ENCODE measurements around the gene CAP2.

Gene CAP2

DNA sequence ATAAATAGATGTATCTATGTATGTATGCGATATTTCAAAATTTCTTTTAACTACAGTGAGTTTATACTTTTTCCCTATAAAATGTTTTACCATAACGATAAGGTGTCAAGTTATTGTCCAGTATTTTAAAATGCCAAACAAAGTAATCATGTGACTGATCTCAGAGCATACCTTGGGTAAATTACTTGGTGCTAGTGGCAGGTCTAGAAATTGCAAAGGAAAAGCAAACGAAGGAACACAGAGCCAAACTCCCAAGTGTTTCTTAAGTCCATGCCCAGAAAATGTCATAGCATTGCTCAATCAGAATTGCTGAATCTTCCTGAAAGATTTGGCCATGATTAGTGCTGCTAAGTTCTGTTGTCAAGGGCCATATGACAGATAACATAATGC is 77.5 kb downstream of the CAP2 start:
- TF ChIP-seq GATA3 (IDR thresholded peaks at IDR 0.05; ENCODE audit: low read depth, low read length) (no peak; the same call in 1 of the 2 replicates), GATA2 (IDR thresholded peaks at IDR 0.05; ENCODE audit: low read depth, low read length) (no peak)

DNA sequence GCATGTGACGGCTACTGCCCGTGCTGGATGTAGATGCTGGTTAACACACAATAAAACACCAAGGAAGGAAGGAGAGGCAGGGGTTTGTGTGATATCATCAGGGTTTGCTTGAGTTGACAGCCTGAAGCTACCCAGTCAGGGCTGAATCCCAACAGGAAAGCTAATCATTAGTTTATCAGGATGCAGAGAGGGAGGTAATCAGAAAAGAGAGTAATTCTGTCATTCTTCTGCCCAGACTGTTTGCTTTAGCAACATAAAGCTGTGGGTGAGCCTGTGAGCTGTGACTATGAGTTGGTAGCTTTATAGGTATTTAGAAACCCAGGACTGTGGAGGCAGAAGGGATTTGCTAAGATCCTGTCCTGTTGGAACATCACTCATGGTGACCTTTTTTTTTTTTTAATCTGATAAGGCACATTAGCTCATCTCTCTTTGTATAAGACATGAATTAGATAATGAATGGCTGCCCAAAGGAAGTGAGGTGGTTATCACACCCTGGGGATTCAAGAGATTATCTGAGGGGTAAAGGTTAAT is 79.3 kb downstream of the CAP2 start:
- TF ChIP-seq GATA2 (IDR thresholded peaks at IDR 0.05; ENCODE audit: low read depth, low read length) (peak; percentile 77), GATA3 (IDR thresholded peaks at IDR 0.05; ENCODE audit: low read depth, low read length) (peak; percentile 44; the same call in 1 of the 2 replicates)

DNA sequence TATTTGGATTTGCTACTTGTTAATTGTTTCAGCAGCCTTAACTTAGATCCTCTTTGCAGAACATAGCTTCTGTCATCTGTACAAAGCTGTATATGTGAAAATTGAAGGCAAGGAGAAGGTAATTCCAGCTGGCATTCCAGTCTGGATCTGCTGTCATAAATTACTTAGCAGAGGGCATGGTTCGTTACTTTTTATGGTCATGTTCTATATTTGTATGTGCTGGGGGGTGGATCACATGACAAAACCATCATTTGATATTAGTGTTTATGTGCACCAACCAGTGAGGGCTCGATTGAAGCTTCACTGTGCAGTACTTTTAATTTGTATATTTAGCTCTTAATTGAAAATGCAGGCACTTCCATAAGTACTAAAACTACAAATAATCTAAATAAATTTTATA is 80.2 kb downstream of the CAP2 start:
- TF ChIP-seq GATA2 (IDR thresholded peaks at IDR 0.05; ENCODE audit: low read depth, low read length) (no peak), GATA3 (IDR thresholded peaks at IDR 0.05; ENCODE audit: low read depth, low read length) (no peak)

DNA sequence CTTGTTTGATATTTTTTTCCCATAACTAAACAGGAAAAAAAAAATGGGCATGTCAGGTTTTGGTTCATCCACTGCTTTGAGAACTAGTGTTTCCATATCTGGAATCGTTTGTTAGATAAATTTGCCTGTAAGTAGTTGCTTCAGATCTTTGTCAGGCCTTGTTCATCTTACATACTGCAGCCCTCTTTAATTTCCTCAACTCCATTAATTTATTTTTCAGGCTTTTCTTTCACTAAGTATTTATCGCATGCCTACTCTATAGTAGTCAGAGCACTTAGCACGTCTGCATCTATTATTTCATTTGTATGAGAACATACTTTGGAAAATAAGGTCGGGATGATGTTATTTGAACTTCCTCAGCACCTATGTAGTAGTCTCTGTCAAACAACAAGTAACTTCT is 80.9 kb downstream of the CAP2 start:
- TF ChIP-seq GATA2 (IDR thresholded peaks at IDR 0.05; ENCODE audit: low read depth, low read length) (no peak), GATA3 (IDR thresholded peaks at IDR 0.05; ENCODE audit: low read depth, low read length) (no peak)

DNA sequence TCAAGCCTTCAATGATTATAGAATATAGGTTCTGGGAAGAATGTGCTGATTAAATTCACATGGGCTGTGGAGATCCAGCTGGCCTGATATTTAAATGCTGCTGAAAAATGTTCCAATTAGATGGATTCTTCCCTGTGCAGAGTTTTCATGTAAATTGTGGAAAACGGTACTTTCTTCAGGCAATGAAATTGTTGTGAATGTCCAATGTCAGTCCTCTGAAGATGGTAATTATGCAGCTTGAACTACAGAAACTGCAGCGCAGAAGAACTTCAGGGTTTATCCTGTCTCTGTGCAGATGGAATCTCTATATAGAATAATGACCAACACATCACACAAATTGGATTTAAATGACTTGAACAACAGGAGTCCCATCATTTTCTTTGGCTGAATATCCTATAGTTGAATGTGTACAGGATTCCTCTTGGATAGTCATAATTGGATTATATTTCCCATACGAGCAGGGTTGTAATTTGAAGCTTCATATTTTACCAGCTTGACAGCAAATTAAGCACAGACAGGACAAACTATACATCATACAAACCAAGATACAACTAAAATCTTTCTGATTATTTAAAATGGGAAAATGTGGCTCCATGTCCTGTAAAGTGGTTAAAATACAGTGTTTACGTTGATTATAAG is 82.3 kb downstream of the CAP2 start:
- TF ChIP-seq GATA3 (IDR thresholded peaks at IDR 0.05; ENCODE audit: low read depth, low read length) (no peak), GATA2 (IDR thresholded peaks at IDR 0.05; ENCODE audit: low read depth, low read length) (peak; percentile 39; the same call in 1 of the 2 replicates)

DNA sequence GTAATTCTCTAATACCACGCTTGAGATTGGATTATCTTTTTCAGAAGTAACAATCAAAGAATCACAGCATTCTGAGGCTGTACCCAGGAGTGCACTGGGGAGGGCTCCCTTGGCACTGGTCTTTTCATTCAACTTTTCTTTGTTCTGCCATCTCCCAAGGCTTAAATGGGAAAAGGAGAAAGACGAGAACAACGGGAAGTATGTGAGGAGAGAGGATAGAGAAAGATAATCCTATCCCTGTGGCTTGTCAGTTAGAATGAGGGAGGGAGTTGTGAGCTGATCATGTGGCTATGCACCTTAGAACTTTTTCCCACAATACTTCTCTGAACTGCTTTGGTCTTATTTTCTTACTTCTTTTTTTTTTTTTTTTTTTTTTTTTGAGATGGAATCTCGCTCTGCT is 83.1 kb downstream of the CAP2 start:
- no peak for TF ChIP-seq GATA3 (IDR thresholded peaks at IDR 0.05; ENCODE audit: low read depth, low read length)
- TF ChIP-seq GATA2 (IDR thresholded peaks at IDR 0.05; ENCODE audit: low read depth, low read length), result no peak

DNA sequence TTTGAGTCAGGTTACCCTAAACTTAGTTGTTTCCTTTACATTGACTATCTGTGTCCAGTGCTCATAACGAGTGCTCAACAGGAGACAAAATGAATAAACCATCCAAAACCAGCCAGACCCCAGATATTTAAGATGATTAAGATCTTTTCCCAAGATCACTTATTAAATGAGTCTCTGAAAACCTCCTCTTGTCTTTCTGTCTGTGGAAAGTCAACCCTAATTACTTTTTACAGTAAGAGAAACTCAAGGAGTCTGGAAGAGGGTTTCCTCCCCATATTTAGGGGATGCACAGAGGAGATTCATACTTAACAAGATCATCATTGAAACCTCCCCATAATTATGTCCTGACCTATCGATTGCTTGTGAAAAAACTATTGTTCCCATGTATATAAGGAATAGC is 84.0 kb downstream of the CAP2 start:
- TF ChIP-seq GATA2 (IDR thresholded peaks at IDR 0.05; ENCODE audit: low read depth, low read length) (no peak), GATA3 (IDR thresholded peaks at IDR 0.05; ENCODE audit: low read depth, low read length) (no peak)

DNA sequence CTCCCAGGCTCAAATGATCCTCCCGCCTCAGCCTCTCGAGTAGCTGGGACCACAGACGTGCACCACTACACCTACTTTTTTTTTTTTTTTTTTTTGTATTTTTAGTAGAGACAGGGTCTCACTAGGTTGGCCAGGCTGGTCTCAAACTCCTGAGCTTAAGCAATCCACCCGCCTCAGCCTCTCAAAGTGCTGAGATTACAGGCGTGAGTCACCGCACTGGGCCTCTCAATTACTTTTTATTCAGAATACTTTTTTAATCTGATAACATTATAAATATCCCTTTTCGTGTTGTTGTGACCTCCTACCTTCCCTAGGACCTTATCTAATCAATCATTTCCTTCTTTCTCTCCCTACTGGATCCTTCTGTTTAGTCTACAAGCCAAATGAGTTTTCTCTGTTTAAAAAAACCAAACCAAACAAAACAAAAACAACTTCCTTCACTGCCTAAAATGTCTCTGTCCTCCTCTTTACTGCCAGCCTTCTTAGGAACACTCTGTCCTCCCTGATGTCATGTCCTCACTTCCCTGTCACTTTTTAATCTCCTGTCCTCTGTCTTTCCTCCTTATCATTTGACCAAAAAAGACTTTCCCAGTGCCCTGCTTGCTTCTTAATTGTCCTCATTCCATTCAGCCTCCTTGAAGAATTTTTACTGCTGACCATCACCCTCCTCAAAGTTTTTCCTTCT is 85.0 kb downstream of the CAP2 start:
- TF ChIP-seq GATA3 (IDR thresholded peaks at IDR 0.05; ENCODE audit: low read depth, low read length) (no peak), GATA2 (IDR thresholded peaks at IDR 0.05; ENCODE audit: low read depth, low read length) (no peak)

DNA sequence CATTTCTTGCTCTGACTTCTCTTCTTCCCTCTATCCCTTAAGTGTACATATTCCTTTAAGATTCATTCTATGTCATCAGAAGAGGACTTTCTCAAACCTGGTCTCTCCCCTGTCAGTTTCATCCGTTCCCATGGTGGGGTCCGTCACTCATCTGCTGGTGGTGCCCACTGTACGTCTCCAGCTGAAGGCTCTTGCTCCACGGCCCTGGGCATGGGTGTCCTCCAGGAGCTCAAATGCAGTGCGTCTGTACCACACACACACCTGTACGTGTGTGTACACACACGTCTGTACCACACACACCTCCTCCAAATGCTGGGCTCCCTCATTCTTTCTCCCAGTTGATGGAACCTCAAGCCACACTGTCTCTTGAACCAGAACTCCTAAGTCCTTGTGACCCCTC is 85.6 kb downstream of the CAP2 start:
- TF ChIP-seq GATA2 (IDR thresholded peaks at IDR 0.05; ENCODE audit: low read depth, low read length) (no peak), GATA3 (IDR thresholded peaks at IDR 0.05; ENCODE audit: low read depth, low read length) (no peak)

DNA sequence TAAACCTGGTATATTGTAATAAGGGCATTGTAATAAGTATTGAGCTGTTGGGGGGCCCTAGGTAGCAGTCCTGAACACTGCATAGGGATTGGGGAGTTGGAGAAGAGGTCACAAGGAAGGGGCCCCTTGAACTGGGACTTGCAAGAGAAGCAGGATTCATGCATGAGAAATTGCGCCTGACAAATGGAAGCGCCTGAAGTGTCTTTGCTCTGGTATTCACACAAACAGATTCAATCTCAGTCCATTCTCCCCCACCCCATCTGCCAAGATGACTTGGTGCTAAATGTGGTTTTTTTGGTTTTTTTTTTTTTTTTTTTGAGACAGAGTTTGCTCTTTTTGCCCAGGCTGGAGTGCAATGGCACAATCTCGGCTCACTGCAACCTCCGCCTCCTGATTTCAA is 87.1 kb downstream of the CAP2 start:
- TF ChIP-seq GATA3 (IDR thresholded peaks at IDR 0.05; ENCODE audit: low read depth, low read length) (no peak), GATA2 (IDR thresholded peaks at IDR 0.05; ENCODE audit: low read depth, low read length) (no peak)

DNA sequence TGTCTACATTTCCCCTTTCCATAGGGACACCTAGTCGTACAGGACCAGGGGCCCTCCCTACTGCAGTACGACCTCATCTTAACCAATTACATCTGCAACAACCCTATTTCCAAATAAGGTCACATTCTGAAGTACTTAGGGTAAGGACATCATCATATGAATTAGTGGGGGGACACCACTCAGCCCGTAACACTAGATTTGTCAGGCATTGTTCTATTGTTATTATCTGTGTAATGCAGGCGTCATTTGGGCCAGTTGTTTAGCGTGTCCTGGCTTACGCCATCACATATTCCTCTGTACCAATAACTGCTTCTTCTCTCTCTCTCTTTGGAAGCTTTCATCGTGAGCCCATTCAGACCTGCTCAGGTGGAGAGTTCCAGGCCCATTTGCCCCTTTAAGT is 89.3 kb downstream of the CAP2 start:
- TF ChIP-seq GATA3 (IDR thresholded peaks at IDR 0.05; ENCODE audit: low read depth, low read length) (no peak), GATA2 (IDR thresholded peaks at IDR 0.05; ENCODE audit: low read depth, low read length) (no peak)

DNA sequence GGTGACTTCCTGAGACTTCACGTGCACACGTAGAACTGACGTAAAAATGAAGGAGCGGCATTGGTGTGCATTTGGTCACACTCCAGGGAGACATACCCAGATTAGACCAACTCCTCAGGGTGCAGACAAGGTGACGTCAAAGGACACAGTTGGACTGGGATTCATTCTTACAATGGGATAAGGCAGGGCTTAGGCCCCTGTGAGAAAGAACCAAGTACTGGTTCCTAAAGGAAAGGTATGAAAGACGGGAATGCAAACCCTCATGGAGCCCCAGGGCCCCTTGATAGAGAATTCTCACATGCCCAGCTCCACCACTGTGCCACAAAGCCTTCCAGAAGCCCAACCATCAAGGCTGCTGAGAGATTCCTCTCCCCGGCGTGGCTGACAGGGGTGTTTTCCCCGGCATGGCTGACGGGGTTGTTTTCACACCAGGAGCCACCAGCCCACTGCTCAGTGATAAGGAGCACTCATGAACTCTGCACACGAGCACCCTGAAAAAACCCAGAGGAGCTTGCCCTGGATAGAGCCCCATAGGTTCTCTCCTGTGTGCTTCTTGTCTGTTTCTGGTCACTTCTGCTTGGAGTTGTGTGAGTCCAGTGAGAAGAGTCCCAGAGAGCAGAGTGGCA is 90.1 kb downstream of the CAP2 start:
- TF ChIP-seq GATA3 (IDR thresholded peaks at IDR 0.05; ENCODE audit: low read depth, low read length) (no peak), GATA2 (IDR thresholded peaks at IDR 0.05; ENCODE audit: low read depth, low read length) (no peak)

DNA sequence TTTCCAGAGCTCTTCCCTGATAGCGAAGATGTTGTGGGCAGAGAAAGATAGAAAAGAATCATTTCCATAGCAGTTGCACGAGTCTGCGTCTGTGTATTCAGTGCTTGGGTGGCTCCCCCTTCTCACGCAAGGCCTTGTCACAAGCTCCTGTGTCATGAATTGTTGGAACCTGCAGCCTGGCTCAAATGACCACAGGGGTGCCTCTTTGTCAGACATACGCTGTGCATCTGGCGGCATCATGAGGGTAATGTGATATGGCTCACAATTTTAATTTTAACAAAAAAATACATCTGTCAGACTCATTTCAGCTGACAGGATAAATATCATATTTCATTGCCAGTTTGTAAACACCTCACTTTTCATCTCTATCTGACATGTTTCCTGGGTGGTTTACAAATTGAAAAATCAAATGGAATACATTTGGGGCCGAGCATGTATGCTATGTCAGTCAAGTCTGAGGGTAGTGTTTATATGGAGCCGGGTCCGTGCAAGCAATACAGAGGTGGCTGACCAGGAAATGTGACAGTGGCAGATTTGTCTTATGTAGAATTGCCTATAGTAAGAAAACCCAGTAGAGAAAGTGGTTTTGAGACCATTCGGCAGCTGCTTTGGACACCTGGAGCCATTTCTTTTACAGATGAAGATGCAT is 90.9 kb downstream of the CAP2 start:
- TF ChIP-seq GATA3 (IDR thresholded peaks at IDR 0.05; ENCODE audit: low read depth, low read length), result no peak
- no peak for TF ChIP-seq GATA2 (IDR thresholded peaks at IDR 0.05; ENCODE audit: low read depth, low read length)

DNA sequence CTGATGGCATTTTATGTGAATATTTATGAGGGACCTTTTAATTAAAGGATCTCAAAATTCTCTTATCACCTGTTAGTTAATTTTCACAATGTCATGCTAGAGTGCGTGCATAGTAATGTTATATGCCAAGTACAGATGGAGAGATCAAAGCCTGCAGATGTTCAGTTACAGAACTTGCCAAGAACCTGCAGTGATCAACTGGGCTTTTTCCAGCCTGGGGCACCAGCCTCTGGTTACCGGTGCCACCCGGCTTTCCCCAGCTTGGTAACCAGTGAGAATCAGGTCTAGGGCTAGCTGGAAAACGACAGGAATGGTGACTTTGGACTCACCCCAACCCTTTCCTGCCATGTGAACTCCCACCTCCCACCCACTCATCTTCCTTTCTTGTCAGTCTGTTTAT is 91.8 kb downstream of the CAP2 start:
- TF ChIP-seq GATA2 (IDR thresholded peaks at IDR 0.05; ENCODE audit: low read depth, low read length), result no peak
- no peak for TF ChIP-seq GATA3 (IDR thresholded peaks at IDR 0.05; ENCODE audit: low read depth, low read length)
